Vagina (tissue), 2 donors: ENCODE measurements around the gene BOLA1.

Source experiments
- POLR2A ChIP-seq, 2 donors: fragments of 450-650 bp; IDR thresholded peaks; one replicate each; pipeline ENCODE4 v1.6.1; 2017; ENCODE audit warnings: antibody characterized with exemption in 2 of 2, mild to moderate bottlenecking in 2 of 2, moderate library complexity in 2 of 2
- POLR2AphosphoS5 ChIP-seq, 2 donors: sonication (generic); formaldehyde crosslinking; IDR thresholded peaks; one replicate each; pipeline ENCODE4 v1.9.0; 2017; ENCODE audit warnings: antibody characterized with exemption in 2 of 2, mild to moderate bottlenecking in 2 of 2, low read depth in 1 of 2; ENCODE audit not compliant: insufficient read depth in 1 of 2
- TF ChIP-seq, protein P1 (sequence below), 3 experiments: fragments of 450-650 bp in 2 of 3; fragments of 200-600 bp in 1 of 3; sonication (generic) in 1 of 3; IDR thresholded peaks; one replicate each; pipeline ENCODE4 v1.5.1; 2017 to 2019; ENCODE audit warnings: antibody characterized with exemption in 3 of 3, mild to moderate bottlenecking in 2 of 3, moderate library complexity in 2 of 3

DNA sequence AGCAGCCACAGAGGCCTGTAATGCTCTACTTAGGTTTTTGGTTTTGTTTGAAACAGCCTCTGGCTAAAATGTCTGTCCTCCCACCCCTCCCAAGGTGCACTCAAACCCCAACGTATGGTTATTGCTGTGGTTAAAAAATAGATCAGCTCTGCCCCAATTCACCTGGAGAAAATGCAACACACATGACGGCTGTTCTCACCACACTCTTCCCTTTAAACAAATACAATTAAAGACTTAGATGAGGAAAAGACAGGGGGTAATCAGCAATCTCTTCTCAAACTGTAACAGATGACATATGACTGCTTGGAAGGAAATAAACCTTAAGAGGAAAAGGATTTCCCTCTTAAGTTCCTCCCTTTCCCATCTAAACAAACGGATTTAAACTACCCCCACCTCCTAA, 43.5 kb downstream of the BOLA1 start:
- TF ChIP-seq POLR2AphosphoS5 (IDR thresholded peaks at IDR 0.05; ENCODE audit: insufficient read depth in 1 of 2, low read depth in 1 of 2) = no peak
- TF ChIP-seq, protein P1, sequence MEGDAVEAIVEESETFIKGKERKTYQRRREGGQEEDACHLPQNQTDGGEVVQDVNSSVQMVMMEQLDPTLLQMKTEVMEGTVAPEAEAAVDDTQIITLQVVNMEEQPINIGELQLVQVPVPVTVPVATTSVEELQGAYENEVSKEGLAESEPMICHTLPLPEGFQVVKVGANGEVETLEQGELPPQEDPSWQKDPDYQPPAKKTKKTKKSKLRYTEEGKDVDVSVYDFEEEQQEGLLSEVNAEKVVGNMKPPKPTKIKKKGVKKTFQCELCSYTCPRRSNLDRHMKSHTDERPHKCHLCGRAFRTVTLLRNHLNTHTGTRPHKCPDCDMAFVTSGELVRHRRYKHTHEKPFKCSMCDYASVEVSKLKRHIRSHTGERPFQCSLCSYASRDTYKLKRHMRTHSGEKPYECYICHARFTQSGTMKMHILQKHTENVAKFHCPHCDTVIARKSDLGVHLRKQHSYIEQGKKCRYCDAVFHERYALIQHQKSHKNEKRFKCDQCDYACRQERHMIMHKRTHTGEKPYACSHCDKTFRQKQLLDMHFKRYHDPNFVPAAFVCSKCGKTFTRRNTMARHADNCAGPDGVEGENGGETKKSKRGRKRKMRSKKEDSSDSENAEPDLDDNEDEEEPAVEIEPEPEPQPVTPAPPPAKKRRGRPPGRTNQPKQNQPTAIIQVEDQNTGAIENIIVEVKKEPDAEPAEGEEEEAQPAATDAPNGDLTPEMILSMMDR (IDR thresholded peaks at IDR 0.05) = no peak
- TF ChIP-seq POLR2A (IDR thresholded peaks at IDR 0.05) = no peak
